Posterior vena cava (tissue), 2 donors: Measurements from ENCODE around the gene COL6A5. TPM values are rescaled to one million over a fixed set of nuclear protein-coding genes. Genes with fewer than 3 reads are reported as not detected.
"Not testable (repeated sequence)": the region's sequence is repeated elsewhere in the genome, so short reads cannot be mapped to it uniquely, and the experiment has no call there.

Experiments
- DNase-seq: peaks from one replicate; pipeline ENCODE4 v3.0.0-alpha.2; 2020; ENCODE audit warnings: low spot score
- intact Hi-C, 2 donors: fragments of 100-400 bp; cut with DNase I; formaldehyde crosslinking; loops; one replicate each; pipeline versions ENCODE4 v1.14.1 to v1.14.2; 2022 to 2023
- total RNA-seq, 2 donors: library from RNA; stranded (reverse); fragmentation: NEBNext Ultra II Directional; extraction: Animal tissue kit (Norgen Biotek cat#: 25700); gene quantifications; one replicate each; pipeline ENCODE4 v1.2.1, GENCODE V29; 2021
- donor health status: DM: yes; HTN: yes; CAD: no.
- donor health status: DM: yes; HTN: yes; CAD: no.

The COL6A5 gene
- total RNA-seq, 2 donors from 2014 or later, result not detected

GRCh38 chr3:130430266-130430665 lies 84.8 kb downstream of the COL6A5 start:
- DNase-seq, result no peak
- intact Hi-C loops, result no loop called here

GRCh38 chr3:130432086-130432485 lies 86.6 kb downstream of the COL6A5 start:
- intact Hi-C loops, result not testable (repeated sequence)

GRCh38 chr3:130433306-130433705 lies 87.8 kb downstream of the COL6A5 start:
- intact Hi-C loops, result no loop called here
- no peak for DNase-seq

More at GRCh38 chr3:130432086-130432485, 86.6 kb downstream of the COL6A5 start:
- DNase-seq, result not testable (repeated sequence)

- intact Hi-C loops, result loop anchor here in 1 of 2 donors (5.0 kb wide), 1 partner anchor 450 kb away; no protein-coding TSS in a partner anchor
- DNase-seq, result no peak
Measured at GRCh38 chr3:130442284-130442683, 96.8 kb downstream of the COL6A5 start.

- DNase-seq, intact Hi-C loops: not testable (repeated sequence)
Measured at GRCh38 chr3:130446840-130447239, 101.4 kb downstream of the COL6A5 start.

GRCh38 chr3:130448155-130448554 lies 102.7 kb downstream of the COL6A5 start:
- intact Hi-C loops, result not testable (repeated sequence)

GRCh38 chr3:130456540-130456939 lies 111.1 kb downstream of the COL6A5 start:
- intact Hi-C loops, result no loop called here
- no peak for DNase-seq

More at GRCh38 chr3:130448155-130448554, 102.7 kb downstream of the COL6A5 start:
- DNase-seq, result not testable (repeated sequence)

- intact Hi-C loops, result no loop called here
- DNase-seq, result no peak
Measured at GRCh38 chr3:130457671-130458070, 112.2 kb downstream of the COL6A5 start.

- DNase-seq, result no peak
- intact Hi-C loops, result no loop called here
Measured at GRCh38 chr3:130459944-130460343, 114.5 kb downstream of the COL6A5 start.

GRCh38 chr3:130462089-130462488 lies 116.6 kb downstream of the COL6A5 start:
- intact Hi-C loops, result no loop called here
- no peak for DNase-seq

- intact Hi-C loops, result no loop called here
- DNase-seq, result no peak
Measured at GRCh38 chr3:130463221-130463620, 117.7 kb downstream of the COL6A5 start.

GRCh38 chr3:130465521-130465920 lies 120.0 kb downstream of the COL6A5 start:
- intact Hi-C loops, result no loop called here
- DNase-seq, result no peak

GRCh38 chr3:130468311-130468710 lies 122.8 kb downstream of the COL6A5 start:
- DNase-seq, result no peak
- intact Hi-C loops, result no loop called here

GRCh38 chr3:130470126-130470525 lies 124.7 kb downstream of the COL6A5 start:
- no peak for DNase-seq
- intact Hi-C loops, result no loop called here

GRCh38 chr3:130473416-130473815 lies 127.9 kb downstream of the COL6A5 start:
- DNase-seq, result no peak
- intact Hi-C loops, result no loop called here

- no peak for DNase-seq
- intact Hi-C loops, result no loop called here
Measured at GRCh38 chr3:130480736-130481135, 135.3 kb downstream of the COL6A5 start.

GRCh38 chr3:130488288-130488687 lies 142.8 kb downstream of the COL6A5 start:
- no peak for DNase-seq
- intact Hi-C loops, result no loop called here

- intact Hi-C loops, result no loop called here
- no peak for DNase-seq
Measured at GRCh38 chr3:130488769-130489450, 143.4 kb downstream of the COL6A5 start.

GRCh38 chr3:130490241-130490640 lies 144.8 kb downstream of the COL6A5 start:
- intact Hi-C loops, result no loop called here
- no peak for DNase-seq

- intact Hi-C loops, result no loop called here
- no peak for DNase-seq
Measured at GRCh38 chr3:130491431-130491830, 146.0 kb downstream of the COL6A5 start.

GRCh38 chr3:130504701-130505100 lies 159.2 kb downstream of the COL6A5 start:
- no peak for DNase-seq
- intact Hi-C loops, result no loop called here
